OCI-LY3 (cell line): ENCODE results near the gene FCGBP.
"Not testable (repeated sequence)": the region's sequence is repeated elsewhere in the genome, so short reads cannot be mapped to it uniquely, and the experiment has no call there.

Experiments used
- CTCF ChIP-seq: fragments of 200-600, 300-600 bp; sonication (generic); IDR thresholded peaks from 2 replicates; pipeline ENCODE4 v1.5.1; 2014; ENCODE audit warnings: antibody characterized with exemption, low read length, low read depth
- EZH2phosphoT487 ChIP-seq: fragments of 200-600 bp; shearing (Covaris generic); IDR thresholded peaks from 2 replicates; pipeline ENCODE4 v1.6.1; 2018; ENCODE audit warnings: antibody characterized with exemption, mixed run types, low read depth

- TF ChIP-seq CTCF, EZH2phosphoT487: not testable (repeated sequence)
Observed at GRCh38 chr19:39884721-39885120, 49.7 kb downstream of the FCGBP start.
